Glutamatergic neuron (in vitro differentiated cells): Measurements from ENCODE around the gene SCGB1D1. TPM values are rescaled to one million over a fixed set of nuclear protein-coding genes. Genes with fewer than 3 reads are reported as not detected.

Experiments used
- DNase-seq: peaks from one replicate; pipeline ENCODE4 v3.0.0; 2022
- H3K27ac Mint-ChIP-seq: one replicate; pipeline ENCODE4 v1.8.0; 2020; ENCODE audit warnings: mild to moderate bottlenecking, mixed read lengths, inconsistent platforms; ENCODE audit not compliant: unreplicated experiment
- H3K27me3 Mint-ChIP-seq: one replicate; pipeline ENCODE4 v1.8.0; 2020; ENCODE audit warnings: mild to moderate bottlenecking, moderate library complexity, mixed read lengths, inconsistent platforms; ENCODE audit not compliant: unreplicated experiment
- H3K36me3 Mint-ChIP-seq: one replicate; pipeline ENCODE4 v1.8.0; 2020; ENCODE audit warnings: mild to moderate bottlenecking, mixed read lengths, inconsistent platforms; ENCODE audit not compliant: unreplicated experiment
- H3K4me1 Mint-ChIP-seq: one replicate; pipeline ENCODE4 v1.8.0; 2020; ENCODE audit warnings: mild to moderate bottlenecking, low read depth, mixed read lengths, inconsistent platforms; ENCODE audit not compliant: unreplicated experiment
- H3K4me3 Mint-ChIP-seq: one replicate; pipeline ENCODE4 v1.8.0; 2020; ENCODE audit warnings: mild to moderate bottlenecking, mixed read lengths, inconsistent platforms; ENCODE audit not compliant: unreplicated experiment
- H3K9me3 Mint-ChIP-seq: one replicate; pipeline ENCODE4 v1.8.0; 2020; ENCODE audit warnings: mild to moderate bottlenecking, moderate library complexity, mixed read lengths, inconsistent platforms; ENCODE audit not compliant: unreplicated experiment
- total RNA-seq: library from RNA; stranded (reverse); fragmentation: NEBNext Ultra II Directional; extraction: Animal tissue kit (Norgen Biotek cat#: 25700); gene quantifications from one replicate; pipeline ENCODE4 v1.2.1, GENCODE V29; 2021; ENCODE audit not compliant: unreplicated experiment
- TF ChIP-seq, protein P1 (sequence below): fragments of 200-600 bp; sonication (generic); IDR thresholded peaks from one replicate; pipeline ENCODE4 v1.5.0; 2021; ENCODE audit not compliant: partially characterized antibody, unreplicated experiment

The SCGB1D1 gene
- total RNA-seq, 1 donor from 2014 or later: not detected

DNA sequence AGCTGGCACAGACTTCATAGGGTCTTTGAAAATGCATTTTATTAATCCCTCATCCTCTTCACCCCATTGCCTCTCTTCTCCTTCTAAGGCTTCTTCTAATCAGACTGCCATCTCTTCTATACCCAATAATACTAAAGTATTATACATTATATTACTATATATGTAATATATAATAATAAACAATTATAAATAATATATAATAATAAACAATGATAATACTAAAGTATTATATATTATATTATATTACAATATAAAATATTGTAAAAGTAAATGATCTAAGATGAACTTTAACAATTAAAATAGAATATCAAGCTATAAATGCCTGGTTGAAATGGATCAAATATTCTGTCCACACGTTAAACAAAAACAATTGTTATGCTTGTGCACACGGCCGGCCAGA, 31.5 kb downstream of the SCGB1D1 start:
- Mint-ChIP-seq H3K4me3 (no peak overlapping the region), H3K9me3 (peaks cover 10% of the 10 kb centered on the region), H3K36me3 (peaks cover 23% of the 10 kb centered on the region), H3K27ac (no peak overlapping the region), H3K27me3 (no peaks in the 10 kb centered on the region), H3K4me1 (peaks cover 3% of the 10 kb centered on the region)
- TF ChIP-seq, protein P1, sequence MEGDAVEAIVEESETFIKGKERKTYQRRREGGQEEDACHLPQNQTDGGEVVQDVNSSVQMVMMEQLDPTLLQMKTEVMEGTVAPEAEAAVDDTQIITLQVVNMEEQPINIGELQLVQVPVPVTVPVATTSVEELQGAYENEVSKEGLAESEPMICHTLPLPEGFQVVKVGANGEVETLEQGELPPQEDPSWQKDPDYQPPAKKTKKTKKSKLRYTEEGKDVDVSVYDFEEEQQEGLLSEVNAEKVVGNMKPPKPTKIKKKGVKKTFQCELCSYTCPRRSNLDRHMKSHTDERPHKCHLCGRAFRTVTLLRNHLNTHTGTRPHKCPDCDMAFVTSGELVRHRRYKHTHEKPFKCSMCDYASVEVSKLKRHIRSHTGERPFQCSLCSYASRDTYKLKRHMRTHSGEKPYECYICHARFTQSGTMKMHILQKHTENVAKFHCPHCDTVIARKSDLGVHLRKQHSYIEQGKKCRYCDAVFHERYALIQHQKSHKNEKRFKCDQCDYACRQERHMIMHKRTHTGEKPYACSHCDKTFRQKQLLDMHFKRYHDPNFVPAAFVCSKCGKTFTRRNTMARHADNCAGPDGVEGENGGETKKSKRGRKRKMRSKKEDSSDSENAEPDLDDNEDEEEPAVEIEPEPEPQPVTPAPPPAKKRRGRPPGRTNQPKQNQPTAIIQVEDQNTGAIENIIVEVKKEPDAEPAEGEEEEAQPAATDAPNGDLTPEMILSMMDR: no peak
- no peak for DNase-seq

- no peak overlapping the region for H3K27ac Mint-ChIP-seq
- peaks cover 23% of the 10 kb centered on the region for H3K36me3 Mint-ChIP-seq
- H3K4me3 Mint-ChIP-seq: no peak overlapping the region
- TF ChIP-seq, protein P1: no peak
- peaks cover 10% of the 10 kb centered on the region for H3K9me3 Mint-ChIP-seq
- no peaks in the 10 kb centered on the region for H3K27me3 Mint-ChIP-seq
- no peaks in the 10 kb centered on the region for H3K4me1 Mint-ChIP-seq
- no peak for DNase-seq
Measured at GRCh38 chr11:62223095-62223494, 33.1 kb downstream of the SCGB1D1 start.

DNA sequence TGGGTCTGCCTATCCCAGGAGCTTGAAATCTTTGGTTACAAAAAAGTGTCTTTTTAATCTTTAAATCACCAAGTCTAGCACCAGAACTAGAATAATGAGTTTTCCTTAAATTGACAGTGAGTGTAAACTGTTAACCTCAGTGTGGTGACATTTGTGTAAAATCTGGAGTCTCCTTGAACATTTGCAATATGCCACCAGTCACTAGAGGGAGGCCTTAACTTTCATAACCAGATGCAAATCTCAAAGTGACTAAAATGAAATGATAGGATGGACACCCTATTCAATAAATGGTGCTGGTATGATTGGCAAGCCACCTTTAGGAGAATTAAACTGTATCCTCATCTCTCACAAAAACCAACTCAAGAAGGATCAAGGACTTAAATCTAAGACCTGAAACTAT, 43.7 kb downstream of the SCGB1D1 start:
- H3K36me3 Mint-ChIP-seq: no peaks in the 10 kb centered on the region

DNA sequence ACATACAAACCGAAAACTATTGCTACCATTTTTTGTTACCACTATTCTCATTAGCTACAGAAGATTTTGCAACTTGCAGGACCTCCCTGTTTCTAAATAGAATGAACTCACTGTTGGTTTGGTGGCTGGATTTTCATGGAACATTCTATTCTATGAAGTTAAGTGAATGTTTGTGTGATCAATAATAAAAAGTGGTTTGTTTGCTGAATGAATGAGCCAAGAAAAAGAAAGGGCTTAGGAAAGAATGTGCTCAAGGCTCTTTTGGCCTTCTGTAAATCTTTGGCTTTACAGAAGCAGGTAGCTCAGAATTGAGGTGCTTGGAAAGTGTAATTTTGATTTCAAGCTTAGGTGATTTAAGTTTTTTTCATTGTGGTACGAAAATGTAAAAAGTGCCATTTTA, 46.2 kb downstream of the SCGB1D1 start:
- Mint-ChIP-seq H3K4me3 (no peak overlapping the region), H3K36me3 (no peaks in the 10 kb centered on the region), H3K9me3 (peaks cover 1% of the 10 kb centered on the region), H3K27me3 (peaks cover 2% of the 10 kb centered on the region), H3K4me1 (no peaks in the 10 kb centered on the region), H3K27ac (no peak overlapping the region)
- no peak for DNase-seq
- TF ChIP-seq, protein P1: no peak

More for the DNA sequence above, 43.7 kb downstream of the SCGB1D1 start:
- Mint-ChIP-seq H3K27me3 (peaks cover 2% of the 10 kb centered on the region), H3K4me3 (no peak overlapping the region), H3K27ac (no peak overlapping the region), H3K9me3 (no peaks in the 10 kb centered on the region), H3K4me1 (no peaks in the 10 kb centered on the region)
- no peak for DNase-seq
- TF ChIP-seq, protein P1: no peak

DNA sequence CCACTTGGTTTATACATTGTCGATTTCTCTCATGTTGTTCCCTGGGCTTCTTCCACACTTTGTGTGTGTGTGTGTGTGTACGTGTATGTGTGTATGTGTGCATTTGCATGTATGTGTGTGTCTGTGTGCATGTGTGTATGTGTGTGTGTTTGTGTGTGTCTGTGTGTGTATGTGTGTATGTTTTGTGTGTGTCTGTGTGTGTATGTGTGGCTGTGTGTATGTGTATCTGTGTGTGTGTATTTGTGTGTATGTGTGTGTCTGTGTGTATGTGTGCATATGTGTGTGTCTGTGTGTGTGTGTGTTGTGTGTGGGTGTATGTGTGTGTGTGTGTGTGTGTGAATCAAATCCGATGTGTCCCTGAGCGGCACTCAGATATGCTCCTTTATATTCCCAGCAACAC, 47.5 kb downstream of the SCGB1D1 start:
- Mint-ChIP-seq H3K27me3 (peaks cover 2% of the 10 kb centered on the region), H3K27ac (no peak overlapping the region), H3K36me3 (no peaks in the 10 kb centered on the region), H3K9me3 (peaks cover 1% of the 10 kb centered on the region), H3K4me3 (no peak overlapping the region), H3K4me1 (no peaks in the 10 kb centered on the region)
- no peak for DNase-seq
- TF ChIP-seq, protein P1: no peak
